CD4-positive, alpha-beta memory T cell (primary cell): ENCODE measurements around the gene RNF220. TPM values are rescaled to one million over a fixed set of nuclear protein-coding genes. Genes with fewer than 3 reads are reported as not detected.

ENCODE experiments used
- CTCF ChIA-PET: fragments of 350-600 bp; sonication (Branson Sonifier 250); formaldehyde crosslinking; loops from one replicate; lab custom pipeline; 2021; ENCODE audit warnings: inconsistent platforms; ENCODE audit not compliant: partially characterized antibody; lab: Charles Lee
- POLR2A ChIA-PET: fragments of 350-600 bp; sonication (Branson Sonifier 250); formaldehyde crosslinking; loops from one replicate; lab custom pipeline; 2021; ENCODE audit not compliant: partially characterized antibody; lab: Charles Lee
- DNase-seq, 5 donors: peaks; one replicate each; pipeline versions ENCODE4 v3.0.0 to v3.0.0-alpha.2; 2020 to 2022; ENCODE audit warnings: mixed read lengths in 1 of 5
- H3K27ac ChIP-seq: one replicate; pipeline ENCODE4 v1.7.0; 2013; ENCODE audit warnings: low read depth, low read length
- H3K27me3 ChIP-seq: 2 replicates; pipeline ENCODE4 v1.7.0; 2013; ENCODE audit warnings: mild to moderate bottlenecking, low read length, moderate library complexity; ENCODE audit not compliant: insufficient read depth
- H3K36me3 ChIP-seq: 2 replicates; pipeline ENCODE4 v1.7.0; 2013; ENCODE audit warnings: mild to moderate bottlenecking, low read length, moderate library complexity; ENCODE audit not compliant: insufficient read depth
- H3K4me1 ChIP-seq: 2 replicates; pipeline ENCODE4 v1.7.0; 2013; ENCODE audit warnings: mild to moderate bottlenecking, low read length, moderate library complexity; ENCODE audit not compliant: insufficient read depth
- H3K4me3 ChIP-seq, 2 donors: one replicate each; pipeline ENCODE4 v1.7.0; 2013; ENCODE audit warnings: low read length in 2 of 2, mild to moderate bottlenecking in 1 of 2
- H3K9me3 ChIP-seq, 2 donors: one replicate each; pipeline ENCODE4 v1.7.0; 2013; ENCODE audit warnings: low read length in 2 of 2, control low read depth in 1 of 2; ENCODE audit not compliant: control insufficient read depth in 1 of 2
- H3K27ac Mint-ChIP-seq, 7 donors: one replicate each; pipeline ENCODE4 v1.8.0; 2020 to 2021; ENCODE audit warnings: mixed read lengths in 7 of 7, mild to moderate bottlenecking in 6 of 7, inconsistent platforms in 3 of 7, moderate library complexity in 3 of 7
- H3K27me3 Mint-ChIP-seq, 2 donors: one replicate each; pipeline ENCODE4 v1.8.0; 2020 to 2021; ENCODE audit warnings: mixed read lengths in 2 of 2
- H3K36me3 Mint-ChIP-seq, 2 donors: one replicate each; pipeline ENCODE4 v1.8.0; 2020 to 2021; ENCODE audit warnings: mixed read lengths in 2 of 2, inconsistent platforms in 1 of 2, mild to moderate bottlenecking in 1 of 2
- H3K4me1 Mint-ChIP-seq, 4 donors: one replicate each; pipeline ENCODE4 v1.8.0; 2020 to 2021; ENCODE audit warnings: mixed read lengths in 4 of 4, mild to moderate bottlenecking in 1 of 4
- H3K4me3 Mint-ChIP-seq, 8 donors: one replicate each; pipeline ENCODE4 v1.8.0; 2020 to 2021; ENCODE audit warnings: mixed read lengths in 8 of 8, mild to moderate bottlenecking in 7 of 8, moderate library complexity in 6 of 8, inconsistent platforms in 3 of 8
- H3K9me3 Mint-ChIP-seq, 8 donors: one replicate each; pipeline ENCODE4 v1.8.0; 2020 to 2021; ENCODE audit warnings: mixed read lengths in 8 of 8, mild to moderate bottlenecking in 5 of 8, inconsistent platforms in 3 of 8, moderate library complexity in 1 of 8
- intact Hi-C: fragments of 100-400 bp; cut with micrococcal nuclease; formaldehyde crosslinking; loops from one replicate; pipeline ENCODE4 v1.15.1; 2023
- polyA plus RNA-seq, 2 donors: library from polyadenylated mRNA; unstranded; fragments of 300-500 nt; fragmentation: Illumina TruSeq; gene quantifications; one replicate each; pipeline ENCODE4 v1.2.3, GENCODE V29; 2021
- total RNA-seq, 2 experiments: library from RNA; stranded (reverse); gene quantifications; one replicate each; pipeline ENCODE4 v1.2.3, GENCODE V29; 2021

Gene RNF220
- total and polyA plus RNA-seq, 4 experiments from 2014 or later: 74.7 to 125 (median 111) TPM

DNA sequence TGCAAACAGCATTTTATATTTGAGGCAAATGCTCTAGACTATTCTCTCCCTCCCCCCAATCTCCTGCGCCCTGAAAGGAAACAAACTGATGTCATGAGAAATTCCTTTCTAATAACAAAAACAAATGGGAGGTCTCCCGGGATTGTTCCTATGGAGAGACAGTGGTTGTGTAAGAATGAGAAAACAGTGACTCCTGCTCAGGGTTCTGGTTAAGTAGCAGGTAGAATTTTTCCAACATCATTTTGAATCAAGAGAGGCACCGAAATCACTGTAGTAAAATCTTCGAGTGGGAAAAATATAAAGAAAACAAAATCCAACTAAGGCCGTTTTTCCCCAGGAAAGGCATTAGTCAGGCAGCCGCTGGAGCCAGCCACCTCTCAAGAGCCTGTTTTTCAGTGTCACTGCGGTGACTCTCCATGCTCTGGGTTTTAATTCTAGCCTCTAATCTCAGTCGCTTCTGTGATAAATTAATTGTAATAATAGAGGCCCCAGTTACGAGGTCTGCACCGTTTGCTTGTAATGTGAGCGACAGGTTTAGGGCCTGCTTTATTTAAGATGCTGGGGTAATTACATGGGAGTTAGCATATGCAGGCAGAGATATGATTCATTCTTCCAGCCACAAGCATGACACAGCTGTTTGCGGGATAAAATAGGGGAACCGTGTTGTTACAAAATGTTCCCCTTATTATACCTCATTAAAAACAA, 80.3 kb downstream of the RNF220 start:
- Mint-ChIP-seq H3K27ac (no peak overlapping the region), H3K4me3 (no peak overlapping the region), H3K4me1 (no peaks in the 10 kb centered on the region), H3K36me3 (no peaks in the 10 kb centered on the region), H3K27me3 (peaks cover 13 to 28% of the 10 kb centered on the region in 2 donors), H3K9me3 (peaks cover 0 to 3% (median under 1%) of the 10 kb centered on the region in 8 donors)
- Histone ChIP-seq H3K4me3 (no peak overlapping the region), H3K27ac (no peak overlapping the region), H3K4me1 (no peaks in the 10 kb centered on the region), H3K27me3 (no peaks in the 10 kb centered on the region), H3K36me3 (no peaks in the 10 kb centered on the region), H3K9me3 (no peaks in the 10 kb centered on the region)
- no peak for DNase-seq
- ChIA-PET POLR2A (no interaction called here), CTCF (no interaction called here)
- intact Hi-C loops: no loop called here

DNA sequence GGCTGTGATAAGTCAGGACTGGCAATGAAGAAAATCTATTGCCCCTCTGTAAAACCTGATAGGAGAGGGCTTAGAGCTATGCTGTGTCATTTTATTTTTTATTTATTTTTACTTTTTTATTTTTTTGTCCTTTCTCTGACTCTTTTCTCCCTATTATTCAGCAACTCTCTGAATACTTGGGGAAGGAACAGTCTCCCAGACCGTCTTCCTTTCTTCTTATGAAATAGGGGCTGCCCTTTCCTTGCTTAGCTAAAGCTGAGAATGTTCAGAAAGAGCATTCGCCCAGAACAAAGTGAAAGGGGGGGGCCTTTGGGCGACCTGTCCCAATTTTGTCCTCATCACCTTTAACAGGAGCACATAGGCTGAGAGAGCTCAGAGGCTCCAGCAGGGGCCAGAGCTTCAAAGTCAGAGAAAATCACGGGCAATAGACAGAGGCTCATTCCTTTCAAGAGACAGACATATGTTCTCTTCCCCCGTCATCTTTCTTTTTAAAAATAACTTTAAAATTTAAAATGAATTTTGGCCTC, 80.9 kb downstream of the RNF220 start:
- H3K36me3 ChIP-seq: no peaks in the 10 kb centered on the region

GRCh38 chr1:44489481-44489880, 84.4 kb downstream of the RNF220 start:
- no peaks in the 10 kb centered on the region for H3K9me3 ChIP-seq
- no peaks in the 10 kb centered on the region for H3K36me3 ChIP-seq
- H3K9me3 Mint-ChIP-seq: peaks cover 0 to 13% (median 5%) of the 10 kb centered on the region in 8 donors
- peaks cover 11 to 18% of the 10 kb centered on the region in 2 donors for H3K27me3 Mint-ChIP-seq
- no peaks in the 10 kb centered on the region for H3K27me3 ChIP-seq
- ChIA-PET POLR2A (no interaction called here), CTCF (no interaction called here)
- H3K4me3 ChIP-seq: no peak overlapping the region
- H3K27ac ChIP-seq: no peak overlapping the region
- peaks cover 0 to 4% of the 10 kb centered on the region in 2 donors for H3K36me3 Mint-ChIP-seq
- H3K27ac Mint-ChIP-seq: no peak overlapping the region
- intact Hi-C loops: no loop called here
- no peak for DNase-seq
- no peak overlapping the region for H3K4me3 Mint-ChIP-seq
- no peaks in the 10 kb centered on the region for H3K4me1 Mint-ChIP-seq
- no peaks in the 10 kb centered on the region for H3K4me1 ChIP-seq

More for the DNA sequence above, 80.9 kb downstream of the RNF220 start:
- POLR2A ChIA-PET: no interaction called here
- peaks cover 0 to 8% (median 5%) of the 10 kb centered on the region in 8 donors for H3K9me3 Mint-ChIP-seq
- no peaks in the 10 kb centered on the region for H3K4me1 Mint-ChIP-seq
- Histone ChIP-seq H3K27ac (no peak overlapping the region), H3K9me3 (no peaks in the 10 kb centered on the region), H3K4me1 (no peaks in the 10 kb centered on the region), H3K4me3 (no peak overlapping the region), H3K27me3 (no peaks in the 10 kb centered on the region)
- CTCF ChIA-PET: no interaction called here
- no peak overlapping the region for H3K4me3 Mint-ChIP-seq
- intact Hi-C loops: no loop called here
- peaks cover 11 to 28% of the 10 kb centered on the region in 2 donors for H3K27me3 Mint-ChIP-seq
- peaks cover 0 to 4% of the 10 kb centered on the region in 2 donors for H3K36me3 Mint-ChIP-seq
- no peak overlapping the region for H3K27ac Mint-ChIP-seq
- no peak for DNase-seq

GRCh38 chr1:44496541-44497171, 91.6 kb downstream of the RNF220 start:
- H3K36me3 Mint-ChIP-seq: no peaks in the 10 kb centered on the region
- Histone ChIP-seq H3K4me1 (no peaks in the 10 kb centered on the region), H3K36me3 (no peaks in the 10 kb centered on the region), H3K27ac (no peak overlapping the region), H3K27me3 (no peaks in the 10 kb centered on the region), H3K4me3 (no peak overlapping the region), H3K9me3 (no peaks in the 10 kb centered on the region)
- H3K9me3 Mint-ChIP-seq: peaks cover 0 to 3% (median 0%) of the 10 kb centered on the region in 8 donors
- H3K4me1 Mint-ChIP-seq: no peaks in the 10 kb centered on the region
- ChIA-PET POLR2A (no interaction called here), CTCF (no interaction called here)
- peaks cover 1 to 5% of the 10 kb centered on the region in 2 donors for H3K27me3 Mint-ChIP-seq
- intact Hi-C loops: no loop called here
- no peak overlapping the region for H3K4me3 Mint-ChIP-seq
- no peak overlapping the region for H3K27ac Mint-ChIP-seq
- peak in 1 of 5 donors; percentile 22 for DNase-seq

- Histone ChIP-seq H3K4me1 (no peaks in the 10 kb centered on the region), H3K4me3 (no peak overlapping the region), H3K36me3 (no peaks in the 10 kb centered on the region), H3K27me3 (no peaks in the 10 kb centered on the region), H3K9me3 (no peaks in the 10 kb centered on the region), H3K27ac (no peak overlapping the region)
- no peak for DNase-seq
- CTCF ChIA-PET: no interaction called here
- POLR2A ChIA-PET: no interaction called here
- intact Hi-C loops: no loop called here
- peaks cover 0 to 5% of the 10 kb centered on the region in 2 donors for H3K27me3 Mint-ChIP-seq
- no peak overlapping the region for H3K4me3 Mint-ChIP-seq
- no peaks in the 10 kb centered on the region for H3K36me3 Mint-ChIP-seq
- H3K9me3 Mint-ChIP-seq: no peaks in the 10 kb centered on the region
- no peaks in the 10 kb centered on the region for H3K4me1 Mint-ChIP-seq
- H3K27ac Mint-ChIP-seq: no peak overlapping the region
Measured at GRCh38 chr1:44497422-44498170, 92.5 kb downstream of the RNF220 start.

DNA sequence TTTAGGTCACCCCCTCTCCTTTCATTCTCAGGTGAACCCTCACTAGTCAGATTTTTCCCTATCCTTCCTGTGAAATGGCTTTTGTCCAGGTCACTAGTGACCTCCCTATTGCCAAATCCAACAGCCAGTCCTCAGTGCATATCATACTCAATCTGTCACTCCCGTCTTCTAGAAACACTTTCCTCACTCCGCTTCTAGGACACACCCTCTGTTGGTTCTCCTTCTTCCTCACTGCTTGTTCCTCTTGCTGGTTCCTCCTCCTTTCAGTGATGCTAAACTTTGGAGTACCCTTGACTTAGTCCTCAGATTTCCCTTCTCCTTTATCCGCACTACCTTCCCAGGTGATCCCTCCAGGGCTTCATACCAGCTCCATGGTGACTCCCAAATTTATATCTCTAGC, 94.3 kb downstream of the RNF220 start:
- Histone ChIP-seq H3K36me3 (no peaks in the 10 kb centered on the region), H3K4me1 (no peaks in the 10 kb centered on the region), H3K9me3 (no peaks in the 10 kb centered on the region), H3K4me3 (no peak overlapping the region), H3K27me3 (no peaks in the 10 kb centered on the region), H3K27ac (no peak overlapping the region)
- Mint-ChIP-seq H3K4me3 (no peak overlapping the region), H3K27me3 (peaks cover under 1 to 2% of the 10 kb centered on the region in 2 donors), H3K4me1 (no peaks in the 10 kb centered on the region), H3K27ac (no peak overlapping the region), H3K36me3 (no peaks in the 10 kb centered on the region), H3K9me3 (no peaks in the 10 kb centered on the region)
- POLR2A ChIA-PET: no interaction called here
- CTCF ChIA-PET: interaction anchor here (0.7 kb wide), 1 partner anchor 11 kb away, joined by 5 read pairs; no protein-coding TSS in a partner anchor
- intact Hi-C loops: no loop called here
- DNase-seq: no peak
